ENCODE results near the gene ZNF780B. TPM values are rescaled to one million over a fixed set of nuclear protein-coding genes. Genes with fewer than 3 reads are reported as not detected.

ZNF780B gene
- total RNA-seq, 1 donor from 2014 or later = 26.0 TPM

DNA sequence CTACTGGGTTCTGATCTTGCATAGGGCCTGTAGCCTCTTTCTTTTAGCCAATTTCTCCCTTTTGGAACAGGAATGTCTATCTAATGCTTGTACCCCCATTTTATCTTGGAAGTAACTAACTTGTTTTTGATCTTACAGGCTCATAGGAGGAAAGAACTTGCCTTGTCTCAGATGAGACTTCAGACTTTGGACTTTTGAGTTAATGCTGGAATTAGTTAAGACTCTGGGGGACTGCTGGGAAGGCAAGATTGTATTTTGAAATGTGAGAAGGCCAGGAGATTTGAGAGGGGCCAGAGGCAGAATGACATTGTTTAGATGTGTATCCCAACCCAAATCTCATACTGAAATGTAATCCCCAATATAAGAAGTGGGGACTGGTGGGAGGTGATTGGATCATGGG is 61.7 kb downstream of the ZNF780B start:
- ATAC-seq (ENCODE audit: poor library complexity) (no peak), DNase-seq (no peak)
- intact Hi-C loops (cut with DNase I) = no loop called here

DNA sequence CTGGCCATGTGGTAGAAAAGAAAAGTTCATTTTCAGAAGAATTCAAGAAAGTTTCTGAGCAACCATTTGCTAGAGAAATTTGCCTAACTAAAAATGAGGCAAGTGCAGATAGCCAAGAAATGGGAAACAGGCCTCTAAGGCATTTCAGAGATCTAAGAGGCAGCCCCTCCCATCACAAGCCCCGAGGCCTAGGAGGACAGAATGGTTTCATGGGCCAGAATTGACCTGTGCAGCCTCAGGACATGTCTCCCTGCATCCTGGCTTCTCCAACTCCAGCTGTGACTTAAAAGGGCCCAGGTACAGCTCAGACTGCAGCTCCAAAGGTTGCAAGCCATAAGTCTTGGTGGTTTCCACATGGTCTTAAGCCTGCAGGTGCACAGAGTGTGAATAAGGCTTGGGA is 62.4 kb downstream of the ZNF780B start:
- intact Hi-C loops (cut with DNase I) = no loop called here
- no peak for DNase-seq
- ATAC-seq (ENCODE audit: poor library complexity) = no peak

GRCh38 chr19:39987596-39987995 is 68.4 kb downstream of the ZNF780B start:
- intact Hi-C loops (cut with DNase I) = no loop called here
- ATAC-seq (ENCODE audit: poor library complexity) (no peak), DNase-seq (no peak)

GRCh38 chr19:39987167-39987566 is 68.9 kb downstream of the ZNF780B start:
- intact Hi-C loops (cut with DNase I) = no loop called here
- DNase-seq = no peak
- ATAC-seq (ENCODE audit: poor library complexity) = no peak

GRCh38 chr19:39986643-39987042 is 69.4 kb downstream of the ZNF780B start:
- intact Hi-C loops (cut with DNase I) = no loop called here
- ATAC-seq (ENCODE audit: poor library complexity) (no peak), DNase-seq (no peak)

- DNase-seq (no peak), ATAC-seq (ENCODE audit: poor library complexity) (no peak)
- intact Hi-C loops (cut with DNase I) = no loop called here
These were observed 72.2 kb downstream of the ZNF780B start for GRCh38 chr19:39983695-39984300.

GRCh38 chr19:39982883-39983282 is 73.1 kb downstream of the ZNF780B start:
- ATAC-seq (ENCODE audit: poor library complexity) = no peak
- DNase-seq = no peak
- intact Hi-C loops (cut with DNase I) = no loop called here

Other genes starting within 250 kb of the ZNF780B start
- gene DYRK1B, start 222.1 kb downstream of the ZNF780B start, total RNA-seq = 16.8 TPM
- gene FBL, start 209.9 kb downstream of the ZNF780B start, total RNA-seq = 52.9 TPM
- gene FCGBP, start 121.6 kb downstream of the ZNF780B start, total RNA-seq = 8.0 TPM
- gene PSMC4, start 85.1 kb downstream of the ZNF780B start, total RNA-seq = 64.8 TPM
- gene ZNF546, start 59.2 kb downstream of the ZNF780B start, total RNA-seq = 5.9 TPM
- gene ZNF780A, start 34.7 kb upstream of the ZNF780B start, total RNA-seq = 12.9 TPM
- gene MAP3K10, start 135.2 kb upstream of the ZNF780B start, total RNA-seq = 18.1 TPM
- gene TTC9B, start 162.2 kb upstream of the ZNF780B start, total RNA-seq = not detected
- gene CCNP, start 170.5 kb upstream of the ZNF780B start, total RNA-seq = not detected
- gene AKT2, start 229.1 kb upstream of the ZNF780B start, total RNA-seq = 126 TPM

All from Right ventricle myocardium superior (tissue), 1 donor.